HEK293 (cell line): ENCODE data around the gene SPX.

Experiments
- KLF7 ChIP-seq: fragments of 450-650 bp; formaldehyde crosslinking; IDR thresholded peaks from 2 replicates; pipeline ENCODE4 v1.5.1; 2016; ENCODE audit warnings: missing biosample characterization, missing genetic modification characterization, borderline replicate concordance
- ZNF221 ChIP-seq: fragments of 450-650 bp; formaldehyde crosslinking; IDR thresholded peaks from 2 replicates; pipeline ENCODE4 v1.5.1; 2017; ENCODE audit warnings: missing biosample characterization, missing genetic modification characterization, borderline replicate concordance
- TF ChIP-seq, protein P1 (sequence below): fragments of 450-650 bp; formaldehyde crosslinking; IDR thresholded peaks from 2 replicates; pipeline ENCODE4 v1.5.1; 2016; ENCODE audit warnings: missing biosample characterization, missing genetic modification characterization
- TF ChIP-seq, protein P2 (sequence below): fragments of 450-650 bp; formaldehyde crosslinking; IDR thresholded peaks from 2 replicates; pipeline ENCODE4 v1.5.1; 2016; ENCODE audit warnings: missing biosample characterization, missing genetic modification characterization, low read depth

GRCh38 chr12:21505888-21506287, 20.2 kb upstream of the SPX start:
- TF ChIP-seq ZNF221 (tag by site-specific recombination), result no peak
- TF ChIP-seq, protein P1, sequence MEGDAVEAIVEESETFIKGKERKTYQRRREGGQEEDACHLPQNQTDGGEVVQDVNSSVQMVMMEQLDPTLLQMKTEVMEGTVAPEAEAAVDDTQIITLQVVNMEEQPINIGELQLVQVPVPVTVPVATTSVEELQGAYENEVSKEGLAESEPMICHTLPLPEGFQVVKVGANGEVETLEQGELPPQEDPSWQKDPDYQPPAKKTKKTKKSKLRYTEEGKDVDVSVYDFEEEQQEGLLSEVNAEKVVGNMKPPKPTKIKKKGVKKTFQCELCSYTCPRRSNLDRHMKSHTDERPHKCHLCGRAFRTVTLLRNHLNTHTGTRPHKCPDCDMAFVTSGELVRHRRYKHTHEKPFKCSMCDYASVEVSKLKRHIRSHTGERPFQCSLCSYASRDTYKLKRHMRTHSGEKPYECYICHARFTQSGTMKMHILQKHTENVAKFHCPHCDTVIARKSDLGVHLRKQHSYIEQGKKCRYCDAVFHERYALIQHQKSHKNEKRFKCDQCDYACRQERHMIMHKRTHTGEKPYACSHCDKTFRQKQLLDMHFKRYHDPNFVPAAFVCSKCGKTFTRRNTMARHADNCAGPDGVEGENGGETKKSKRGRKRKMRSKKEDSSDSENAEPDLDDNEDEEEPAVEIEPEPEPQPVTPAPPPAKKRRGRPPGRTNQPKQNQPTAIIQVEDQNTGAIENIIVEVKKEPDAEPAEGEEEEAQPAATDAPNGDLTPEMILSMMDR (tag by site-specific recombination), result no peak
- no peak for TF ChIP-seq KLF7 (tag by site-specific recombination)
- TF ChIP-seq, protein P2, sequence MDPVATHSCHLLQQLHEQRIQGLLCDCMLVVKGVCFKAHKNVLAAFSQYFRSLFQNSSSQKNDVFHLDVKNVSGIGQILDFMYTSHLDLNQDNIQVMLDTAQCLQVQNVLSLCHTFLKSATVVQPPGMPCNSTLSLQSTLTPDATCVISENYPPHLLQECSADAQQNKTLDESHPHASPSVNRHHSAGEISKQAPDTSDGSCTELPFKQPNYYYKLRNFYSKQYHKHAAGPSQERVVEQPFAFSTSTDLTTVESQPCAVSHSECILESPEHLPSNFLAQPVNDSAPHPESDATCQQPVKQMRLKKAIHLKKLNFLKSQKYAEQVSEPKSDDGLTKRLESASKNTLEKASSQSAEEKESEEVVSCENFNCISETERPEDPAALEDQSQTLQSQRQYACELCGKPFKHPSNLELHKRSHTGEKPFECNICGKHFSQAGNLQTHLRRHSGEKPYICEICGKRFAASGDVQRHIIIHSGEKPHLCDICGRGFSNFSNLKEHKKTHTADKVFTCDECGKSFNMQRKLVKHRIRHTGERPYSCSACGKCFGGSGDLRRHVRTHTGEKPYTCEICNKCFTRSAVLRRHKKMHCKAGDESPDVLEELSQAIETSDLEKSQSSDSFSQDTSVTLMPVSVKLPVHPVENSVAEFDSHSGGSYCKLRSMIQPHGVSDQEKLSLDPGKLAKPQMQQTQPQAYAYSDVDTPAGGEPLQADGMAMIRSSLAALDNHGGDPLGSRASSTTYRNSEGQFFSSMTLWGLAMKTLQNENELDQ (tag by site-specific recombination), result no peak
